Suppressor macrophage treated with lipopolysaccharide for 1 hour (primary cell): Measurements from ENCODE around the gene RUNX1.

Experiments used
- DNase-seq, 3 donors: peaks; one replicate each; pipeline ENCODE4 v3.0.0-alpha.2; 2020 to 2022

The RUNX1 gene

GRCh38 chr21:34941162-34941561 is 107.9 kb downstream of the RUNX1 start:
- no peak for DNase-seq

- no peak for DNase-seq
These were observed 109.3 kb downstream of the RUNX1 start for GRCh38 chr21:34939673-34940331.

- DNase-seq: no peak
These were observed 110.9 kb downstream of the RUNX1 start for GRCh38 chr21:34938089-34938764.

- DNase-seq: no peak
These were observed 112.1 kb downstream of the RUNX1 start for GRCh38 chr21:34936883-34937563.

GRCh38 chr21:34936371-34936789 is 112.7 kb downstream of the RUNX1 start:
- no peak for DNase-seq

GRCh38 chr21:34935898-34936297 is 113.2 kb downstream of the RUNX1 start:
- no peak for DNase-seq

GRCh38 chr21:34935452-34935851 is 113.7 kb downstream of the RUNX1 start:
- peak in 2 of 3 donors; percentile 29 to 38 for DNase-seq

GRCh38 chr21:34934350-34934749 is 114.8 kb downstream of the RUNX1 start:
- no peak for DNase-seq

GRCh38 chr21:34933609-34934335 is 115.3 kb downstream of the RUNX1 start:
- peak; percentile 68 to 83 (median 73) for DNase-seq

- DNase-seq: no peak
These were observed 116.9 kb downstream of the RUNX1 start for GRCh38 chr21:34932233-34932632.

GRCh38 chr21:34930971-34931370 is 118.1 kb downstream of the RUNX1 start:
- DNase-seq: no peak

- no peak for DNase-seq
These were observed 120.5 kb downstream of the RUNX1 start for GRCh38 chr21:34928637-34929036.

GRCh38 chr21:34927992-34928391 is 121.1 kb downstream of the RUNX1 start:
- DNase-seq: peak in 2 of 3 donors; percentile 30 to 53

- DNase-seq: peak; percentile 76 to 93 (median 86)
These were observed 122.2 kb downstream of the RUNX1 start for GRCh38 chr21:34926803-34927467.

- no peak for DNase-seq
These were observed 123.5 kb downstream of the RUNX1 start for GRCh38 chr21:34925597-34925996.

- peak in 2 of 3 donors; percentile 22 to 49 for DNase-seq
These were observed 124.2 kb downstream of the RUNX1 start for GRCh38 chr21:34924771-34925419.

- DNase-seq: no peak
These were observed 124.9 kb downstream of the RUNX1 start for GRCh38 chr21:34924194-34924593.

GRCh38 chr21:34923626-34924025 is 125.5 kb downstream of the RUNX1 start:
- DNase-seq: no peak

GRCh38 chr21:34923202-34923601 is 125.9 kb downstream of the RUNX1 start:
- DNase-seq: no peak

GRCh38 chr21:34922479-34922878 is 126.6 kb downstream of the RUNX1 start:
- DNase-seq: peak in 2 of 3 donors; percentile 52 to 61

- DNase-seq: no peak
These were observed 128.0 kb downstream of the RUNX1 start for GRCh38 chr21:34921151-34921550.

- no peak for DNase-seq
These were observed 129.7 kb downstream of the RUNX1 start for GRCh38 chr21:34919406-34919805.
